VCaP (cell line): ENCODE results near the gene PKD2L1.

Source experiments
- H3K27ac ChIP-seq: fragments of 450-650 bp; 2 replicates; pipeline ENCODE4 v1.5.1; 2017
- CTCF ChIP-seq: fragments of 450-650 bp; conservative IDR thresholded peaks from 2 replicates; pipeline ENCODE4 v1.5.1; 2017; ENCODE audit warnings: mild to moderate bottlenecking, moderate library complexity

The PKD2L1 gene

GRCh38 chr10:100253041-100253440, 77.0 kb downstream of the PKD2L1 start:
- TF ChIP-seq CTCF: no peak
- no peak overlapping the region for H3K27ac ChIP-seq

- no peak overlapping the region for H3K27ac ChIP-seq
- TF ChIP-seq CTCF: no peak
Measured at GRCh38 chr10:100248820-100249219, 81.2 kb downstream of the PKD2L1 start.

GRCh38 chr10:100245484-100246220, 84.4 kb downstream of the PKD2L1 start:
- H3K27ac ChIP-seq: no peak overlapping the region
- no peak for TF ChIP-seq CTCF

- no peak for TF ChIP-seq CTCF
- H3K27ac ChIP-seq: no peak overlapping the region
Measured at GRCh38 chr10:100239851-100240250, 90.2 kb downstream of the PKD2L1 start.

GRCh38 chr10:100238429-100238828, 91.6 kb downstream of the PKD2L1 start:
- no peak for TF ChIP-seq CTCF

More at GRCh38 chr10:100238429-100238828, 91.6 kb downstream of the PKD2L1 start:
- no peak overlapping the region for H3K27ac ChIP-seq
